ENCODE data around the gene FNDC1.

FNDC1 gene

GRCh38 chr6:159224452-159224851 lies 55.3 kb downstream of the FNDC1 start:
- Histone ChIP-seq H3F3A (ENCODE audit: insufficient read depth, low read length) (no peaks in the 10 kb centered on the region), H3K4me1 (ENCODE audit: insufficient read depth, low read length, severe bottlenecking) (no peaks in the 10 kb centered on the region), H2AFZ (ENCODE audit: low read length) (no peak overlapping the region), H3K9ac (ENCODE audit: low read length) (no peak overlapping the region), H3K9me3 (ENCODE audit: low read length) (no peaks in the 10 kb centered on the region), H4K20me1 (ENCODE audit: insufficient read depth, low read length) (no peaks in the 10 kb centered on the region), H3K4me3 (ENCODE audit: low read depth, low read length, poor library complexity, severe bottlenecking) (no peak overlapping the region), H3K36me3 (ENCODE audit: insufficient read depth, low read length) (no peaks in the 10 kb centered on the region), H3K9me2 (ENCODE audit: low read depth, low read length) (no peaks in the 10 kb centered on the region), H3K27me3 (ENCODE audit: insufficient read depth, low read length) (peaks cover 9% of the 10 kb centered on the region; the same call in 1 of the 2 replicates), H3K4me2 (ENCODE audit: low read length) (no peak overlapping the region), H3K27ac (ENCODE audit: low read depth, low read length, poor library complexity, severe bottlenecking) (no peak overlapping the region), H3K79me2 (ENCODE audit: insufficient read depth, low read length) (no peaks in the 10 kb centered on the region)
- TF ChIP-seq EZH2 (IDR thresholded peaks at IDR 0.05; ENCODE audit: borderline replicate concordance, low read length) (no peak), CTCF (IDR thresholded peaks at IDR 0.05; ENCODE audit: low read length) (no peak)

- Histone ChIP-seq H3K27me3 (ENCODE audit: insufficient read depth, low read length) (peaks cover 5% of the 10 kb centered on the region; the same call in 1 of the 2 replicates), H3K9me2 (ENCODE audit: low read depth, low read length) (no peaks in the 10 kb centered on the region), H2AFZ (ENCODE audit: low read length) (no peak overlapping the region), H3K79me2 (ENCODE audit: insufficient read depth, low read length) (no peaks in the 10 kb centered on the region), H3K9ac (ENCODE audit: low read length) (no peak overlapping the region), H3K27ac (ENCODE audit: low read depth, low read length, poor library complexity, severe bottlenecking) (no peak overlapping the region), H3K9me3 (ENCODE audit: low read length) (no peaks in the 10 kb centered on the region), H3K4me3 (ENCODE audit: low read depth, low read length, poor library complexity, severe bottlenecking) (no peak overlapping the region), H4K20me1 (ENCODE audit: insufficient read depth, low read length) (no peaks in the 10 kb centered on the region), H3K4me1 (ENCODE audit: insufficient read depth, low read length, severe bottlenecking) (no peaks in the 10 kb centered on the region), H3K4me2 (ENCODE audit: low read length) (no peak overlapping the region), H3K36me3 (ENCODE audit: insufficient read depth, low read length) (no peaks in the 10 kb centered on the region), H3F3A (ENCODE audit: insufficient read depth, low read length) (no peaks in the 10 kb centered on the region)
- no peak for TF ChIP-seq CTCF (IDR thresholded peaks at IDR 0.05; ENCODE audit: low read length)
- TF ChIP-seq EZH2 (IDR thresholded peaks at IDR 0.05; ENCODE audit: borderline replicate concordance, low read length), result no peak
Measured at GRCh38 chr6:159229651-159230051, 60.5 kb downstream of the FNDC1 start.

- H3K4me3 ChIP-seq (ENCODE audit: low read depth, low read length, poor library complexity, severe bottlenecking), result no peak overlapping the region
- no peak overlapping the region for H3K9ac ChIP-seq (ENCODE audit: low read length)
- H3K36me3 ChIP-seq (ENCODE audit: insufficient read depth, low read length), result no peaks in the 10 kb centered on the region
- no peaks in the 10 kb centered on the region for H3K4me1 ChIP-seq (ENCODE audit: insufficient read depth, low read length, severe bottlenecking)
- no peaks in the 10 kb centered on the region for H3F3A ChIP-seq (ENCODE audit: insufficient read depth, low read length)
- no peaks in the 10 kb centered on the region for H3K79me2 ChIP-seq (ENCODE audit: insufficient read depth, low read length)
- no peak overlapping the region for H3K4me2 ChIP-seq (ENCODE audit: low read length)
- no peak overlapping the region for H3K27ac ChIP-seq (ENCODE audit: low read depth, low read length, poor library complexity, severe bottlenecking)
- no peaks in the 10 kb centered on the region for H3K9me3 ChIP-seq (ENCODE audit: low read length)
- no peaks in the 10 kb centered on the region for H3K9me2 ChIP-seq (ENCODE audit: low read depth, low read length)
- H3K27me3 ChIP-seq (ENCODE audit: insufficient read depth, low read length), result no peaks in the 10 kb centered on the region
- H4K20me1 ChIP-seq (ENCODE audit: insufficient read depth, low read length), result no peaks in the 10 kb centered on the region
- no peak overlapping the region for H2AFZ ChIP-seq (ENCODE audit: low read length)
- TF ChIP-seq EZH2 (IDR thresholded peaks at IDR 0.05; ENCODE audit: borderline replicate concordance, low read length) (no peak), CTCF (IDR thresholded peaks at IDR 0.05; ENCODE audit: low read length) (no peak)
Measured at GRCh38 chr6:159232106-159232645, 63.0 kb downstream of the FNDC1 start.
